IMR-90 (cell line): ENCODE results near the gene PGR.

Source experiments
- CEBPB ChIP-seq: IDR thresholded peaks from 2 replicates; pipeline ENCODE4 v1.6.1; 2012; ENCODE audit warnings: low read depth, low read length, improper control_type of control experiment
- CHD1 ChIP-seq: IDR thresholded peaks from 2 replicates; pipeline ENCODE4 v1.6.1; 2012; ENCODE audit warnings: low read depth, low read length, improper control_type of control experiment
- CTCF ChIP-seq: conservative IDR thresholded peaks from 2 replicates; pipeline ENCODE4 v1.5.1; 2012; ENCODE audit warnings: mild to moderate bottlenecking, low read depth, low read length, improper control_type of control experiment
- ELK1 ChIP-seq: fragments of 150-350 bp; IDR thresholded peaks from 2 replicates; pipeline ENCODE4 v1.6.1; 2016; ENCODE audit warnings: low read depth, mild to moderate bottlenecking, low read length, moderate library complexity, borderline replicate concordance
- FOS ChIP-seq: fragments of 150-350 bp; IDR thresholded peaks from 2 replicates; pipeline ENCODE4 v1.6.1; 2016; ENCODE audit warnings: low read depth, low read length
- MAZ ChIP-seq: IDR thresholded peaks from 2 replicates; pipeline ENCODE4 v1.6.1; 2012; ENCODE audit warnings: low read depth, mild to moderate bottlenecking, low read length, improper control_type of control experiment, moderate library complexity, borderline replicate concordance
- MXI1 ChIP-seq: IDR thresholded peaks from 2 replicates; pipeline ENCODE4 v1.6.1; 2012; ENCODE audit warnings: low read depth, mild to moderate bottlenecking, low read length, moderate library complexity, borderline replicate concordance
- POLR2A ChIP-seq: IDR thresholded peaks from 2 replicates; pipeline ENCODE4 v1.6.1; 2012; ENCODE audit warnings: mild to moderate bottlenecking, low read depth, low read length
- RAD21 ChIP-seq: IDR thresholded peaks from 2 replicates; pipeline ENCODE4 v1.6.1; 2012; ENCODE audit warnings: low read length, improper control_type of control experiment
- RCOR1 ChIP-seq: IDR thresholded peaks from 2 replicates; pipeline ENCODE4 v1.6.1; 2012; ENCODE audit warnings: mild to moderate bottlenecking, low read length, improper control_type of control experiment; ENCODE audit not compliant: insufficient replicate concordance
- RFX5 ChIP-seq: IDR thresholded peaks from 2 replicates; pipeline ENCODE4 v1.8.0; 2012; ENCODE audit warnings: low read depth, mild to moderate bottlenecking, low read length, moderate library complexity
- SMC3 ChIP-seq: fragments of 150-350 bp; IDR thresholded peaks from 2 replicates; pipeline ENCODE4 v1.6.1; 2016; ENCODE audit warnings: low read depth, mild to moderate bottlenecking, antibody characterized with exemption, low read length, moderate library complexity
- USF2 ChIP-seq: fragments of 150-350 bp; IDR thresholded peaks from 2 replicates; pipeline ENCODE4 v1.6.1; 2017; ENCODE audit warnings: mild to moderate bottlenecking, antibody characterized with exemption, low read length, low read depth

GRCh38 chr11:101083335-101083734 is 46.3 kb downstream of the PGR start:
- TF ChIP-seq CTCF (no peak), MAZ (no peak), RAD21 (no peak), POLR2A (no peak), RFX5 (no peak), USF2 (no peak), CEBPB (no peak), SMC3 (no peak), FOS (no peak), MXI1 (no peak), CHD1 (no peak), ELK1 (no peak), RCOR1 (no peak)
